GM12864 (cell line): ENCODE measurements around the gene TTLL12.

Experiments
- DNase-seq: peaks from one replicate; pipeline ENCODE4 v3.0.0-alpha.2; 2011; ENCODE audit warnings: low read depth
- H3K4me3 ChIP-seq: 2 replicates; pipeline ENCODE4 v1.5.1; 2011; ENCODE audit warnings: mild to moderate bottlenecking, low read depth, low read length, control low read depth
- CTCF ChIP-seq: IDR thresholded peaks from 2 replicates; pipeline ENCODE4 v1.5.1; 2011; ENCODE audit warnings: low read depth, mild to moderate bottlenecking, moderate library complexity, low read length, control low read depth, inconsistent platforms; ENCODE audit errors: missing control alignments

Gene TTLL12

DNA sequence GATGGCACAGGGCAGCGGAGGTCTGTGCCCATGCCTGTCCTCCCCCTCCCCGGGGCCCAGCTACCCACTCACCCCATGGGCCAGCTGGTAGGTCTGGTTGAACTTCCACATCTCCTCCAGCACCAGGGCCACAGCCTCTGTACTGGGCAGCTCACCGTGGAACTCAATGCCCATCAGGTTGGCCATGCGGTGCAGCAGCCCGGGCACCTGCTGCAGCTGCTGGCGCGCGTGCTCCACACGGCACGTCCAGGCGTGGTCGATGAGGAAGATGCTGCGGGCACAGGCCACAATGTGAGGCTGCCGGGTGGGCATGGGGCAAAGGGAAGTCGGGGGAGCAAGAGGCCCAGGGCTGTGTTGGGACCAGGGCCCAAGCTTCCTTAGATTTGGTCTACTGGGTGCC, 6.3 kb downstream of the TTLL12 start:
- DNase-seq, result no peak
- no peak overlapping the region for H3K4me3 ChIP-seq
- no peak for TF ChIP-seq CTCF

DNA sequence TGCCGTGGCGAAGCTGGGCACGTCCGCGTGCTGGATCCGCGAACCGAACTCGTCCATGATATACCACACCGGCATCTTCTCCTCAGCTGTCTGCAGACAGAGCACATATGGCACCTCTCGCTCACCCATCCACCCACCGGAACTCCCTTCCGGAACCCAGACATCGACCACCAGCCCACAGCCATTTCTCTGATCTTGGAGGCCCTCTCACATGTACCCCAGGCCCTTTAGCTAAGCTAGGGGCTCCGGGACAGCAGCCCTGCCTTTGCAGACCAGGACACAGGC, 7.1 kb downstream of the TTLL12 start:
- TF ChIP-seq CTCF, result no peak
- no peak for DNase-seq
- no peak overlapping the region for H3K4me3 ChIP-seq

DNA sequence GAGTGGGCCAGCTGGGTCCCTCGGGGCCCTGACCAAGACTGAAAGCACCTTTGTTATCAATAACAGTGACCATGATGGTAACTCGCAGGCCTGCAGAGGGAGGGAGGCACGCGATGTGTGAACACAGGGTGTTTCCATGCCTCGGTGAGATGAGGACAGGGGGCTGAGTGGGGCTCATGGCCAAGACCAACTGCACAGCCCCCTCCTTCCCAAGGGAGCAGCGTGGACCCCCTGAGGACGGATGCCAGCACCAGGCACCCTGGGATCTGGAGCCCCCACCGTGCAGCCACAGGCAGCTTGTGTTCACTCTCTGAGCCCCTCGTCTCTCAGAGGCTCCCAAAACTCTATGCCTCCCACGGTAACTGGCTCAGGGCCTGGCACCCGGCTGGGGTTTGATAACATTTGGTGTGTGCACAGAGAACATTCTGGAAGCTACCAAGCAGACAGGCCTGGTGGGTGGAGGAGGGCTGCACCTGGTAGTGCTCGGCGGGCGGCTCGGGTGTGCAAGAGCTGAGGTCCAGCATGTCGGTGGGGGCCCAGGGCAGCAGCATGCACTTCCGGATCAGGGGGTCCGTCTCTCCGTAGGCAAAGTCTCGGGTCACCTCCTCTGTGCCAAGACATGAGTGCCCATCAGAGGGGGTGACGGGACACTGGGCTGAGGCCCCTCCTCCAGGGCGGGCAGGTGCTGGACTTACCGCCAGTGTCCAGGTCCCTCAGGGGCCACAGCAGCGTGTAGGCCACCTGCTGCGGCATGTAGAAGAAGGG, 7.6 kb downstream of the TTLL12 start:
- no peak for TF ChIP-seq CTCF
- DNase-seq, result no peak
- H3K4me3 ChIP-seq, result no peak overlapping the region

GRCh38 chr22:43177479-43177878, 9.5 kb downstream of the TTLL12 start:
- DNase-seq, result no peak
- TF ChIP-seq CTCF, result no peak
- H3K4me3 ChIP-seq, result no peak overlapping the region

DNA sequence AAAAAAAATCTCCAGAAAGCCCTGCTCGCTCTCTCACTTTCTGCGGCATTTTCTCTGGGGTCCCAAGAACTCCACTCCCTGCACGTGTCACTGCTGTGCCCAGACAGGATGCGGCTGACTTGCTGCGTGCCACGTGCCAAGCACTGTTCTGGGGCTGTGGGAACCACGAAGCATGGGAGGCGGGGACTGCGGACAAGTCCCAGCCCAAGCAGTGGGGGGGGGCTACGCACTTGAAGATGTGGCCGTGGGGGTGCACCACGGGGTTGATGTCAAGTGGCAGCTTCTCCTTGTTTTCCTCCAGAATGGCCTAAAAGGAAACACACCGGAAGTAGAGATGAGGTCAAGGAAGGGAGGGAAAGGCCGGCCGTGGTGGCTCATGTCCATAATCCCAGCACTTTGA, 10.8 kb downstream of the TTLL12 start:
- DNase-seq, result no peak

GRCh38 chr22:43174941-43175531, 11.9 kb downstream of the TTLL12 start:
- no peak overlapping the region for H3K4me3 ChIP-seq
- no peak for TF ChIP-seq CTCF
- DNase-seq, result no peak

More for the DNA sequence above, 10.8 kb downstream of the TTLL12 start:
- TF ChIP-seq CTCF, result no peak
- no peak overlapping the region for H3K4me3 ChIP-seq

DNA sequence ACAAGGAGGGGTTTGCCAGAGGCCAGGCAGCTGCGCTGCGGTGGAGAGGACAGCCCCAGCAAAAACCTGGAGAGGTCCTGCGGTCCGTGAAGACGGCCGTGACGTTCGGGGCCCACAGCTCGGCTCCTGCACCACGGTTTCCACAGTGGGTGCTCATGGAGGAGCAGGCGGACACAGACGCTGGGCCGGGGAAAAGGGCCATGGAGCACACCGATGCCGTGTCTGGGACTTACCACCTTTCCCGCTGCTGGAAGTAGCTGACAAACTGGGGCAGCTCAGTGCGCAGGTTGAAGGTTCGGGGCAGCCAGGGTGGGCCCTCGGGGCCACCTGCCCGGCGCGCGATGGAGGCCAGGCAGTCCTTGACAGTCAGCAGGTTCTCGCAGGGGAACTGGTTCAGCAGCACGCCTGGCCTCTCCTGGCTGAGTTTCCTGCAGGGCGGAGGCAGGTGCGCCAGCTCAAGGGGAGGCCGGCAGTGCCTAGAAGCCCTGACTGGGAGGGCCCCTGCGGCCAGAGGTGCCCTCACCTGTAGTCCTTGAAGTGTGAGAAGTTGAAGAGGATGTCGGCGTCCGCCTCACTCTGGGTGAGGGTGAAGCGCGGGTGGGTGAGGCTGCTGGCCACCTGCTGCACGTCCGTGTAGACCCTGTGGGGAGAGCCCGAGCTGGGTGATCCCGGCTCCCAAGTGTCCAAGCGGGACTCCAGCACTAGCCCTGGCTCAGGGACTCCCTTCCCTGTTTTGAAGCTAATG, 12.8 kb downstream of the TTLL12 start:
- no peak for DNase-seq
- H3K4me3 ChIP-seq, result no peak overlapping the region
- no peak for TF ChIP-seq CTCF
